Measurements from ENCODE around the gene FMO5. TPM values are rescaled to one million over a fixed set of nuclear protein-coding genes. Genes with fewer than 3 reads are reported as not detected.
A peak's percentile ranks its signal among the peaks of the same experiment; 100 is the strongest.

The FMO5 gene
- total and polyA plus RNA-seq, 2 donors (not counting 1 experiment from before 2014, with no cell fraction given), result 4.4 to 7.8 TPM

GRCh38 chr1:147223740-147224615 lies 1.2 kb downstream of the FMO5 start:
- Histone ChIP-seq H3K36me3 (replicated peaks in 1 of 2; ENCODE audit: control extremely low read depth in 1 of 2, control insufficient read depth in 1 of 2, extremely low read depth in 1 of 2, insufficient read depth in 2 of 2, low read length in 1 of 2) (peaks cover 0 to 1% of the 10 kb centered on the region in 2 experiments), H3K9me3 (ENCODE audit: control extremely low read depth in 1 of 3, control insufficient read depth in 2 of 3, insufficient read depth in 1 of 3, low read length in 2 of 3) (no peaks in the 10 kb centered on the region), H3K4me1 (ENCODE audit: control insufficient read depth in 2 of 2, insufficient read depth in 2 of 2, low read length in 2 of 2) (peaks cover 10 to 13% of the 10 kb centered on the region in 2 donors), H3K9ac (ENCODE audit: low read length) (no peak overlapping the region), H4K20me1 (ENCODE audit: control insufficient read depth, insufficient read depth, low read length, poor library complexity, severe bottlenecking) (no peaks in the 10 kb centered on the region), H3K27me3 (replicated peaks in 1 of 4; ENCODE audit: control extremely low read depth in 1 of 4, control insufficient read depth in 3 of 4, insufficient read depth in 4 of 4, low read length in 3 of 4) (no peaks in the 10 kb centered on the region), H2AFZ (ENCODE audit: insufficient read depth, low read depth, low read length, poor library complexity, severe bottlenecking) (no peak overlapping the region), H3K27ac (ENCODE audit: low read length in 2 of 2) (peak overlapping the region in 1 of 2 donors; percentile 30), H3K4me3 (ENCODE audit: control extremely low read depth in 1 of 5, extremely low read depth in 1 of 5, insufficient read depth in 1 of 5, low read depth in 2 of 5, low read length in 4 of 5) (no peak overlapping the region), H3K79me2 (ENCODE audit: control insufficient read depth, insufficient read depth, low read length) (no peaks in the 10 kb centered on the region), H3K4me2 (replicated peaks; ENCODE audit: low read depth, low read length, poor library complexity, severe bottlenecking) (peak overlapping the region; percentile 9)
- DNase-seq (no peak), ATAC-seq (ENCODE audit: low read depth) (no peak)
- H3K9me3 Mint-ChIP-seq (ENCODE audit: insufficient read depth), result no peaks in the 10 kb centered on the region
- no peaks in the 10 kb centered on the region for H3K27me3 Mint-ChIP-seq
- ChIA-PET CTCF (interaction anchor here (0.8 to 2.5 kb wide), 2 partner anchors 18 to 51 kb away, joined by 3 to 9 read pairs; partner anchors contain the start of gene CHD1L), POLR2A (interaction anchor here (1.9 kb wide), 1 partner anchor 19 kb away, joined by 11 read pairs; the partner anchor contains the start of gene CHD1L)
- H3K27ac Mint-ChIP-seq, result peak overlapping the region; percentile 62
- H3K4me1 Mint-ChIP-seq, result peaks cover 22% of the 10 kb centered on the region
- H3K4me3 Mint-ChIP-seq, result peak overlapping the region; percentile 49
- intact Hi-C loops (cut with micrococcal nuclease), result loop anchor here (2.0 kb wide), 1 partner anchor 19 kb away; the partner anchor contains the start of gene CHD1L
- 86% methylated on average over 14 of the region's 14 CpGs for WGBS (ENCODE audit: insufficient coverage)
- TF ChIP-seq EZH2 (IDR thresholded peaks at IDR 0.05; ENCODE audit: borderline replicate concordance, insufficient read depth, low read depth, low read length, poor library complexity, severe bottlenecking) (no peak), CTCF (IDR thresholded peaks at IDR 0.05) (no peak)

- Histone ChIP-seq H3K9me3 (ENCODE audit: control extremely low read depth in 1 of 3, control insufficient read depth in 2 of 3, insufficient read depth in 1 of 3, low read length in 2 of 3) (no peaks in the 10 kb centered on the region), H3K4me3 (ENCODE audit: control extremely low read depth in 1 of 5, extremely low read depth in 1 of 5, insufficient read depth in 1 of 5, low read depth in 2 of 5, low read length in 4 of 5) (no peak overlapping the region), H3K36me3 (replicated peaks in 1 of 2; ENCODE audit: control extremely low read depth in 1 of 2, control insufficient read depth in 1 of 2, extremely low read depth in 1 of 2, insufficient read depth in 2 of 2, low read length in 1 of 2) (peaks cover 0 to 1% of the 10 kb centered on the region in 2 experiments), H2AFZ (ENCODE audit: insufficient read depth, low read depth, low read length, poor library complexity, severe bottlenecking) (no peak overlapping the region), H3K27me3 (replicated peaks in 1 of 4; ENCODE audit: control extremely low read depth in 1 of 4, control insufficient read depth in 3 of 4, insufficient read depth in 4 of 4, low read length in 3 of 4) (no peaks in the 10 kb centered on the region), H3K27ac (ENCODE audit: low read length in 2 of 2) (no peak overlapping the region), H4K20me1 (ENCODE audit: control insufficient read depth, insufficient read depth, low read length, poor library complexity, severe bottlenecking) (no peaks in the 10 kb centered on the region), H3K4me2 (replicated peaks; ENCODE audit: low read depth, low read length, poor library complexity, severe bottlenecking) (no peak overlapping the region), H3K79me2 (ENCODE audit: control insufficient read depth, insufficient read depth, low read length) (peaks cover 5% of the 10 kb centered on the region), H3K4me1 (ENCODE audit: control insufficient read depth in 2 of 2, insufficient read depth in 2 of 2, low read length in 2 of 2) (peaks cover 11 to 20% of the 10 kb centered on the region in 2 donors), H3K9ac (ENCODE audit: low read length) (no peak overlapping the region)
- ChIA-PET CTCF (no interaction called here), POLR2A (no interaction called here)
- 100% methylated on average over 2 of the region's 3 CpGs for WGBS (ENCODE audit: insufficient coverage)
- Mint-ChIP-seq H3K27me3 (no peaks in the 10 kb centered on the region), H3K4me1 (peaks cover 25% of the 10 kb centered on the region), H3K27ac (no peak overlapping the region), H3K9me3 (ENCODE audit: insufficient read depth) (no peaks in the 10 kb centered on the region), H3K4me3 (no peak overlapping the region)
- DNase-seq (no peak), ATAC-seq (ENCODE audit: low read depth) (no peak)
- intact Hi-C loops (cut with micrococcal nuclease), result no loop called here
- TF ChIP-seq CTCF (IDR thresholded peaks at IDR 0.05), result no peak
- TF ChIP-seq EZH2 (IDR thresholded peaks at IDR 0.05; ENCODE audit: borderline replicate concordance, insufficient read depth, low read depth, low read length, poor library complexity, severe bottlenecking), result no peak
Observed at GRCh38 chr1:147218606-147219005, 6.5 kb downstream of the FMO5 start.

Data from B cell (primary cell).